Peyer's patch (tissue), 4 donors: ENCODE results near the gene EYA2. TPM values are rescaled to one million over a fixed set of nuclear protein-coding genes. Genes with fewer than 3 reads are reported as not detected.

Experiments
- DNase-seq, 3 donors: peaks; one replicate each; pipeline ENCODE4 v3.0.0-alpha.2; 2017 to 2019
- H3K27ac ChIP-seq, 4 donors: fragments of 200-600 bp; sonication (generic); one replicate each; pipeline ENCODE4 v1.5.1; 2016 to 2019
- H3K27me3 ChIP-seq, 2 donors: fragments of 200-600 bp; sonication (generic); one replicate each; pipeline ENCODE4 v1.5.1; 2019
- H3K36me3 ChIP-seq, 3 donors: fragments of 200-600 bp; sonication (generic); one replicate each; pipeline ENCODE4 v1.5.1; 2016 to 2019
- H3K4me1 ChIP-seq, 4 donors: fragments of 200-600 bp; sonication (generic); one replicate each; pipeline ENCODE4 v1.5.1; 2016 to 2019
- H3K4me3 ChIP-seq, 4 donors: fragments of 200-600 bp; sonication (generic); 1 replicate in 3 of 4; 2 replicates in 1 of 4; pipeline ENCODE4 v1.5.1; 2016 to 2019; ENCODE audit warnings: mild to moderate bottlenecking in 1 of 4
- H3K9me3 ChIP-seq, 4 donors: fragments of 200-600 bp; sonication (generic); one replicate each; pipeline ENCODE4 v1.5.1; 2016 to 2019; ENCODE audit warnings: mild to moderate bottlenecking in 1 of 4
- POLR2A ChIP-seq, 2 donors: fragments of 450-650 bp; IDR thresholded peaks; one replicate each; pipeline ENCODE4 v1.5.1; 2017; ENCODE audit warnings: antibody characterized with exemption in 2 of 2, mild to moderate bottlenecking in 2 of 2, moderate library complexity in 2 of 2
- total RNA-seq, 4 donors: library from RNA; depleted of rRNA; stranded (reverse); fragments of >200 nt; gene quantifications; one replicate each; pipeline ENCODE4 v1.1.0, GENCODE V29; 2016
- TF ChIP-seq, protein P1 (sequence below), 6 experiments: fragments of 450-650 bp in 4 of 6; fragments of 200-600 bp in 2 of 6; sonication (generic) in 1 of 6; IDR thresholded peaks; one replicate each; pipeline ENCODE4 v1.5.1; 2017 to 2019; ENCODE audit warnings: antibody characterized with exemption in 6 of 6, mild to moderate bottlenecking in 3 of 6, moderate library complexity in 1 of 6

Gene EYA2
- total RNA-seq, 4 donors from 2014 or later = 0.40 to 1.7 TPM; not detected in 2

DNA sequence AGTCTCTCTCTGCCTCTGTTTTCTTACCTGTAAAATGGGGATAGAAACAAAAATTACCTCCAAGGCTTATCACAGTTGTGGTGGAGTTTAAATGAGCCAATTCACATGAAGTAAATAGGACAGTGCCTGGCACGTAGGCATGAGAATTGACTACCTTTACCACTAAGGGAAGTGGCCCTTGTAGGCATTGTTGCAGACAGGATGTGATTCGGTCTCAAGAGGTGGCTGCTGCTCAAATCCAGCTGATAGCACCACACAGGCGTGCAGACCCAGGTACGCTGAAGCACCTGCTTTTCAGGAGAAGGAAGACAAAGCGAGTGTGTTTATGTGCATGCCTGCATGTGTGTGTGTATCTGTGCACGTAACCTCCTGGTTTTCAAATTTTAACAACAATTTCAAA, 108.6 kb downstream of the EYA2 start:
- DNase-seq = no peak
- TF ChIP-seq, protein P1, sequence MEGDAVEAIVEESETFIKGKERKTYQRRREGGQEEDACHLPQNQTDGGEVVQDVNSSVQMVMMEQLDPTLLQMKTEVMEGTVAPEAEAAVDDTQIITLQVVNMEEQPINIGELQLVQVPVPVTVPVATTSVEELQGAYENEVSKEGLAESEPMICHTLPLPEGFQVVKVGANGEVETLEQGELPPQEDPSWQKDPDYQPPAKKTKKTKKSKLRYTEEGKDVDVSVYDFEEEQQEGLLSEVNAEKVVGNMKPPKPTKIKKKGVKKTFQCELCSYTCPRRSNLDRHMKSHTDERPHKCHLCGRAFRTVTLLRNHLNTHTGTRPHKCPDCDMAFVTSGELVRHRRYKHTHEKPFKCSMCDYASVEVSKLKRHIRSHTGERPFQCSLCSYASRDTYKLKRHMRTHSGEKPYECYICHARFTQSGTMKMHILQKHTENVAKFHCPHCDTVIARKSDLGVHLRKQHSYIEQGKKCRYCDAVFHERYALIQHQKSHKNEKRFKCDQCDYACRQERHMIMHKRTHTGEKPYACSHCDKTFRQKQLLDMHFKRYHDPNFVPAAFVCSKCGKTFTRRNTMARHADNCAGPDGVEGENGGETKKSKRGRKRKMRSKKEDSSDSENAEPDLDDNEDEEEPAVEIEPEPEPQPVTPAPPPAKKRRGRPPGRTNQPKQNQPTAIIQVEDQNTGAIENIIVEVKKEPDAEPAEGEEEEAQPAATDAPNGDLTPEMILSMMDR (IDR thresholded peaks at IDR 0.05) = no peak
- TF ChIP-seq POLR2A (IDR thresholded peaks at IDR 0.05) = no peak
- Histone ChIP-seq H3K9me3 (no peaks in the 10 kb centered on the region), H3K27ac (no peak overlapping the region), H3K4me3 (no peak overlapping the region), H3K4me1 (no peaks in the 10 kb centered on the region), H3K27me3 (no peaks in the 10 kb centered on the region), H3K36me3 (no peaks in the 10 kb centered on the region)

DNA sequence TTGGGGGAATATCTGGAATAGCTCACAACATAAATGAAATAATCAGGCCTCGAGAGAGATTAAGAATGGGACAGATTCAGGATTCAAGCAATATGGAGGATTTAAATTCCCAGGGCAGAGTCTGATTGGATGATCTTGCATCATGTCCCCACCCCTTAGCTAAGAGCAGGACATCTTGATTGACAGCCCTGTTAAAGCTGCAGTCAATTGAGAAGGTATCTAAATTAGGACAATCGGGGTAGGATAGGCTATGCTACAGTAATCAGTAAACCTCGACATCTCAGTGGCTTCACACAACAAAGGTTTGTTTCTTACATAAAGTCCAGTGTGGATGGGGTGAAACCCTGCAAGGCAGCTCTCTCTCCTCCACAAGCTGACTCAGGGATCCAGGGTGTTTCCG, 109.5 kb downstream of the EYA2 start:
- TF ChIP-seq POLR2A (IDR thresholded peaks at IDR 0.05) = no peak
- TF ChIP-seq, protein P1 (IDR thresholded peaks at IDR 0.05) = no peak
- Histone ChIP-seq H3K27me3 (no peaks in the 10 kb centered on the region), H3K36me3 (no peaks in the 10 kb centered on the region), H3K27ac (no peak overlapping the region), H3K4me3 (no peak overlapping the region), H3K9me3 (no peaks in the 10 kb centered on the region), H3K4me1 (no peaks in the 10 kb centered on the region)
- no peak for DNase-seq

DNA sequence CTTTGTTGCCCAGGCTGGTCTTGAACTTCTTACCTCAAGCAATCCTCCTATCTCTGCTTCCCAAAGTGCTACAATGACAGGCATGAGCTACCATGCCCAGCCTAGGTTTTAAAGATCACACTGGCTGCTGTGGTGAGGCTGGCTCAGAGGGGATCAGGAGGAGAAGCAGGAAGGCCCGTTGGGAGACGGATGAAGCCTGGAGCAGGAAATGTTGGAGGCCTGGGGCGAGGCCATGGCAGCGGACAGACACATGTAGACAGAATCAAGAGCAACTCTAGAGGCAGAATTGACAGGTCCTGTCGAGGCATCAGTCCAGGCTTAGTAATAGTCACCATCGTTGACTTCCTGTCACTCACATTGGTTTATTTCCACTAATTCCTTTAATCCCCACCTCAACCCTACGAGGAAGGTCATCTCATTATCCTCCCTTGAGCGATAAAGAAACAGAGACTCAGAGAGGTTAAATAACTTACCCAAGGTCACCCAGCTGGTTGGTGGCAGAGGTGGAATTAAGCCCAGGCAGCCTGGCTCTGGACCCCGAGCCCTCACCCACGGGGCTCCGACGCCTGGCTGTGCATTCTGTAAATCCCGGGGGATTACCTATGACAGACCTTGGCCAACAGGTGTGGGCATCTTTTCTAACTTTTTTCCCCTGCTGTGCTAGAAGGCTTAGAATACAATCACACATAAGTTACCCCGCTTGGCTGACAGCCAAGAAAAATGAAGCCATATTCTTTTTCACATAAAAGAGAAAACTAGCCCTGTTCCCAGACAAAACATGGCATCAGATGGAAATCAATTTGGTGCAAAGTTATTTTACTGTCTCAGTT, 113.4 kb downstream of the EYA2 start:
- Histone ChIP-seq H3K27me3 (no peaks in the 10 kb centered on the region), H3K9me3 (no peaks in the 10 kb centered on the region), H3K27ac (no peak overlapping the region), H3K4me3 (no peak overlapping the region), H3K36me3 (no peaks in the 10 kb centered on the region), H3K4me1 (no peaks in the 10 kb centered on the region)
- TF ChIP-seq POLR2A (IDR thresholded peaks at IDR 0.05) = no peak
- TF ChIP-seq, protein P1 (IDR thresholded peaks at IDR 0.05) = no peak
- DNase-seq = no peak

DNA sequence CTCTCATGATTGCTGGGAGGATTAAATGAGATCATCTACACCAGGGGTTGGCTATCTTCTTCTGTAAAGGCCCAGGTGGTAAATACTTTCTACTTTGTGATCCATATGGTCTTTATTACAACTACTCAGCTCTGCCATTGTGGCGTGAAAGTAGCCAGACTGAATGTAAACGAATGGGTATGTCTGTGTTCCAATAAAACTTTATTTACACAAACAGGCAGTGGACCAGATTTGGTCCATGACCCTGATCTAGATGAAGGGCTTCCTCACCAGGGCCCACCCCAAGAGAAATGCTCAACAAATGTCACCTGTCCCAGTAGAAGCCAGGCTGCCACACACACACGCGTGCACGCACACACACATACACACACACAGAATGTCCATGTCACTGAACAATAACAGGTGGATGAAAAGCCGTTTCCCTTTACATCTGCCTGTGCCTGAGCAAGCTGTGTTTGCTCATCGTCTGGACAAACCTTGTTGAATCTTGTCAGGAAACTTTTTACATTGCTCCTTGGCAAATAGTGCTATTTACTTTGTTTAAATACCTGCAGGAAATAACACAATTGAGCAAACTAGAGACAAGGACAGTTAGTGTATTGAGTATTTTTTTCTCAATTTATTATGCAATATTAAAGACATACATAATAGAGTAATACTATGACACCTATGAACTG, 114.3 kb downstream of the EYA2 start:
- H3K27me3 ChIP-seq = no peaks in the 10 kb centered on the region
- TF ChIP-seq, protein P1 (IDR thresholded peaks at IDR 0.05) = no peak
- TF ChIP-seq POLR2A (IDR thresholded peaks at IDR 0.05) = no peak
- no peaks in the 10 kb centered on the region for H3K4me1 ChIP-seq
- H3K9me3 ChIP-seq = no peaks in the 10 kb centered on the region
- no peak overlapping the region for H3K4me3 ChIP-seq
- no peaks in the 10 kb centered on the region for H3K36me3 ChIP-seq
- DNase-seq = no peak
- no peak overlapping the region for H3K27ac ChIP-seq

DNA sequence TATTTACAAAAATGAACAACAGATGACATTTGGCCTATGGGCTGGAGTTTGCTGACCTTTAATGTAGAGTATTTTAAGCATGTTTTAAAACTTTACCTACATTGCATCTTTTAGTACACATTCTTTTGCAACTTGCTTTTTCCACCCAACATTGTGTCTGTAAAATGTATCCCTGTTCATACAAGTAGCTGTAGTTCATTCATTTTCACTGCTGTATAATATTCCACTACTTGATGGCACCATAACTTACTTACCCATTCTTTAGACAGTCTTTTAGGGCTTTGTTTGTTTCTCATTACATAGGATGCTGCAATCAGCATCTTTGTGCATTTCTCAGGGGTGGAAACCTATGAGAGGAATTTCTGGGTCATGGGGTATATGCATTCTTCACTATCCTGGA, 115.1 kb downstream of the EYA2 start:
- TF ChIP-seq, protein P1 (IDR thresholded peaks at IDR 0.05) = no peak
- no peak for TF ChIP-seq POLR2A (IDR thresholded peaks at IDR 0.05)
- H3K9me3 ChIP-seq = no peaks in the 10 kb centered on the region
- no peaks in the 10 kb centered on the region for H3K27me3 ChIP-seq
- H3K4me1 ChIP-seq = no peaks in the 10 kb centered on the region
- no peaks in the 10 kb centered on the region for H3K36me3 ChIP-seq
- no peak overlapping the region for H3K27ac ChIP-seq
- no peak for DNase-seq
- H3K4me3 ChIP-seq = no peak overlapping the region
